Retina (tissue), 1 donor: ENCODE results near the gene DIP2C.
"Not testable (repeated sequence)": the region's sequence is repeated elsewhere in the genome, so short reads cannot be mapped to it uniquely, and the experiment has no call there.

Experiments
- DNase-seq: peaks from one replicate; pipeline ENCODE4 v3.0.0-alpha.2; 2016

Gene DIP2C

GRCh38 chr10:282294-283139 lies 407.0 kb downstream of the DIP2C start:
- no peak for DNase-seq

GRCh38 chr10:279655-280054 lies 409.8 kb downstream of the DIP2C start:
- DNase-seq = no peak

- DNase-seq = no peak
These were observed 410.2 kb downstream of the DIP2C start for GRCh38 chr10:279232-279631.

- no peak for DNase-seq
These were observed 410.8 kb downstream of the DIP2C start for GRCh38 chr10:278707-279106.

GRCh38 chr10:277963-278362 lies 411.5 kb downstream of the DIP2C start:
- no peak for DNase-seq

- peak; percentile 14 for DNase-seq
These were observed 413.8 kb downstream of the DIP2C start for GRCh38 chr10:275680-276079.

GRCh38 chr10:274866-275265 lies 414.6 kb downstream of the DIP2C start:
- peak; percentile 75 for DNase-seq

- DNase-seq = no peak
These were observed 416.4 kb downstream of the DIP2C start for GRCh38 chr10:273088-273487.

GRCh38 chr10:271722-272121 lies 417.7 kb downstream of the DIP2C start:
- no peak for DNase-seq

GRCh38 chr10:271201-271600 lies 418.3 kb downstream of the DIP2C start:
- DNase-seq = no peak

GRCh38 chr10:269440-270074 lies 419.9 kb downstream of the DIP2C start:
- peak; percentile 15 for DNase-seq

- DNase-seq = no peak
These were observed 421.8 kb downstream of the DIP2C start for GRCh38 chr10:267705-268104.

- DNase-seq = no peak
These were observed 422.5 kb downstream of the DIP2C start for GRCh38 chr10:266974-267425.

- not testable (repeated sequence) for DNase-seq
These were observed 423.5 kb downstream of the DIP2C start for GRCh38 chr10:265816-266588.

GRCh38 chr10:265074-265440 lies 424.4 kb downstream of the DIP2C start:
- DNase-seq = not testable (repeated sequence)

- not testable (repeated sequence) for DNase-seq
These were observed 425.1 kb downstream of the DIP2C start for GRCh38 chr10:264160-265073.

GRCh38 chr10:260819-261429 lies 428.5 kb downstream of the DIP2C start:
- DNase-seq = no peak

GRCh38 chr10:251982-252582 lies 437.4 kb downstream of the DIP2C start:
- DNase-seq = no peak

GRCh38 chr10:248307-248706 lies 441.2 kb downstream of the DIP2C start:
- no peak for DNase-seq

GRCh38 chr10:247480-247879 lies 442.0 kb downstream of the DIP2C start:
- no peak for DNase-seq

GRCh38 chr10:246431-246830 lies 443.0 kb downstream of the DIP2C start:
- no peak for DNase-seq

- no peak for DNase-seq
These were observed 445.2 kb downstream of the DIP2C start for GRCh38 chr10:244227-244626.
